SK-N-MC (cell line): ENCODE results near the gene GPR158.

Source experiments
- DNase-seq: peaks from one replicate; pipeline ENCODE4 v3.0.0-alpha.2; 2011; ENCODE audit warnings: low read depth, low spot score
- H3K27ac ChIP-seq: fragments of 200-600 bp; sonication (generic); 2 replicates; pipeline ENCODE4 v1.5.1; 2016; ENCODE audit warnings: mixed run types
- H3K36me3 ChIP-seq: fragments of 200-600 bp; sonication (generic); 2 replicates; pipeline ENCODE4 v1.6.1; 2017; ENCODE audit warnings: antibody characterized with exemption, low read length, mixed read lengths; ENCODE audit not compliant: insufficient read depth
- H3K4me3 ChIP-seq: fragments of 200-600 bp; sonication (generic); 2 replicates; pipeline ENCODE4 v1.5.1; 2016
- H3K9ac ChIP-seq: fragments of 200-600 bp; sonication (generic); 2 replicates; pipeline ENCODE4 v1.8.0; 2017; ENCODE audit warnings: mixed run types, mixed read lengths; ENCODE audit not compliant: insufficient read length
- H3K9me3 ChIP-seq: fragments of 200-600 bp; sonication (generic); 2 replicates; pipeline ENCODE4 v1.6.1; 2017; ENCODE audit warnings: low read depth, mild to moderate bottlenecking, antibody characterized with exemption, low read length, moderate library complexity, mixed read lengths
- EZH2 ChIP-seq: fragments of 200-600 bp; sonication (generic); IDR thresholded peaks from one replicate; pipeline ENCODE4 v1.6.1; 2017; ENCODE audit warnings: antibody characterized with exemption
- FOXP2 ChIP-seq: optimal IDR thresholded peaks from 2 replicates; pipeline ENCODE3; 2011; ENCODE audit warnings: mild to moderate bottlenecking, moderate library complexity; ENCODE audit not compliant: insufficient read depth; ENCODE audit errors: extremely low read length, control extremely low read depth
- POLR2AphosphoS5 ChIP-seq: IDR thresholded peaks from 2 replicates; pipeline ENCODE4 v1.6.1; 2012; ENCODE audit warnings: mild to moderate bottlenecking, low read depth, low read length, borderline replicate concordance

The GPR158 gene

GRCh38 chr10:25436431-25436830 lies 261.6 kb downstream of the GPR158 start:
- no peak overlapping the region for H3K9ac ChIP-seq
- no peak overlapping the region for H3K4me3 ChIP-seq
- no peak for DNase-seq
- no peaks in the 10 kb centered on the region for H3K9me3 ChIP-seq
- no peak overlapping the region for H3K27ac ChIP-seq
- TF ChIP-seq POLR2AphosphoS5, result no peak
- no peak for TF ChIP-seq FOXP2
- no peak for TF ChIP-seq EZH2
- no peaks in the 10 kb centered on the region for H3K36me3 ChIP-seq

GRCh38 chr10:25441270-25441669 lies 266.5 kb downstream of the GPR158 start:
- no peak overlapping the region for H3K9ac ChIP-seq
- no peaks in the 10 kb centered on the region for H3K36me3 ChIP-seq
- DNase-seq, result no peak
- no peak overlapping the region for H3K4me3 ChIP-seq
- H3K9me3 ChIP-seq, result no peaks in the 10 kb centered on the region
- H3K27ac ChIP-seq, result no peak overlapping the region
- TF ChIP-seq POLR2AphosphoS5 (no peak), EZH2 (no peak), FOXP2 (no peak)

GRCh38 chr10:25444266-25444665 lies 269.5 kb downstream of the GPR158 start:
- Histone ChIP-seq H3K9me3 (no peaks in the 10 kb centered on the region), H3K9ac (no peak overlapping the region), H3K27ac (no peak overlapping the region), H3K4me3 (no peak overlapping the region), H3K36me3 (no peaks in the 10 kb centered on the region)
- TF ChIP-seq FOXP2, result no peak
- no peak for TF ChIP-seq POLR2AphosphoS5
- no peak for TF ChIP-seq EZH2
- DNase-seq, result no peak

- DNase-seq, result no peak
- no peak overlapping the region for H3K4me3 ChIP-seq
Measured at GRCh38 chr10:25451401-25451800, 276.6 kb downstream of the GPR158 start.

GRCh38 chr10:25453619-25454018 lies 278.8 kb downstream of the GPR158 start:
- DNase-seq, result no peak
- H3K36me3 ChIP-seq, result no peaks in the 10 kb centered on the region
- no peaks in the 10 kb centered on the region for H3K9me3 ChIP-seq
- no peak overlapping the region for H3K9ac ChIP-seq
- H3K27ac ChIP-seq, result no peak overlapping the region
- no peak overlapping the region for H3K4me3 ChIP-seq
- TF ChIP-seq FOXP2 (no peak), EZH2 (no peak), POLR2AphosphoS5 (no peak)

More at GRCh38 chr10:25451401-25451800, 276.6 kb downstream of the GPR158 start:
- no peak for TF ChIP-seq POLR2AphosphoS5
- no peak for TF ChIP-seq EZH2
- no peak for TF ChIP-seq FOXP2
- no peaks in the 10 kb centered on the region for H3K36me3 ChIP-seq
- H3K9ac ChIP-seq, result no peak overlapping the region
- no peak overlapping the region for H3K27ac ChIP-seq
- H3K9me3 ChIP-seq, result no peaks in the 10 kb centered on the region

GRCh38 chr10:25455980-25456567 lies 281.3 kb downstream of the GPR158 start:
- H3K4me3 ChIP-seq, result no peak overlapping the region
- no peaks in the 10 kb centered on the region for H3K9me3 ChIP-seq
- no peak overlapping the region for H3K27ac ChIP-seq
- DNase-seq, result no peak
- no peak overlapping the region for H3K9ac ChIP-seq
- TF ChIP-seq POLR2AphosphoS5, result no peak
- H3K36me3 ChIP-seq, result no peaks in the 10 kb centered on the region

GRCh38 chr10:25457552-25457951 lies 282.8 kb downstream of the GPR158 start:
- Histone ChIP-seq H3K9ac (no peak overlapping the region), H3K36me3 (no peaks in the 10 kb centered on the region), H3K4me3 (no peak overlapping the region), H3K9me3 (no peaks in the 10 kb centered on the region), H3K27ac (no peak overlapping the region)
- DNase-seq, result no peak
- TF ChIP-seq POLR2AphosphoS5 (no peak), FOXP2 (no peak), EZH2 (no peak)

GRCh38 chr10:25465582-25466372 lies 291.0 kb downstream of the GPR158 start:
- no peak for TF ChIP-seq EZH2
- TF ChIP-seq POLR2AphosphoS5, result no peak
- no peak for TF ChIP-seq FOXP2
- Histone ChIP-seq H3K36me3 (no peaks in the 10 kb centered on the region), H3K4me3 (no peak overlapping the region), H3K9ac (no peak overlapping the region), H3K27ac (no peak overlapping the region), H3K9me3 (no peaks in the 10 kb centered on the region)
- DNase-seq, result no peak

GRCh38 chr10:25467881-25468280 lies 293.1 kb downstream of the GPR158 start:
- H3K9ac ChIP-seq, result no peak overlapping the region
- no peaks in the 10 kb centered on the region for H3K36me3 ChIP-seq
- TF ChIP-seq EZH2 (no peak), FOXP2 (no peak), POLR2AphosphoS5 (no peak)
- no peak overlapping the region for H3K27ac ChIP-seq
- no peak for DNase-seq
- no peaks in the 10 kb centered on the region for H3K9me3 ChIP-seq
- H3K4me3 ChIP-seq, result no peak overlapping the region

GRCh38 chr10:25481467-25481866 lies 306.7 kb downstream of the GPR158 start:
- H3K4me3 ChIP-seq, result no peak overlapping the region
- no peaks in the 10 kb centered on the region for H3K36me3 ChIP-seq
- H3K9me3 ChIP-seq, result no peaks in the 10 kb centered on the region
- H3K27ac ChIP-seq, result no peak overlapping the region
- DNase-seq, result no peak
- no peak overlapping the region for H3K9ac ChIP-seq
- TF ChIP-seq FOXP2, result no peak
- TF ChIP-seq POLR2AphosphoS5, result no peak
- TF ChIP-seq EZH2, result no peak
